ENCODE results near the gene RREB1. TPM values are rescaled to one million over a fixed set of nuclear protein-coding genes. Genes with fewer than 3 reads are reported as not detected.
"Not testable (repeated sequence)": the region's sequence is repeated elsewhere in the genome, so short reads cannot be mapped to it uniquely, and the experiment has no call there.

The RREB1 gene
- total and polyA plus RNA-seq, 4 donors, result 3.5 to 44.7 (median 17.8) TPM

- H3K27me3 ChIP-seq (ENCODE audit: control insufficient read depth in 1 of 2, insufficient read depth in 2 of 2, low read length in 1 of 2), result no peaks in the 10 kb centered on the region
- WGBS, 2 donors, result 95% methylated on average over 20 of the region's 20 CpGs
- ATAC-seq (ENCODE audit: low FRiP score), result no peak
Measured at GRCh38 chr6:7268362-7268761, 160.6 kb downstream of the RREB1 start.

GRCh38 chr6:7268816-7269555 is 161.2 kb downstream of the RREB1 start:
- intact Hi-C loops (cut with DNase I), result no loop called here
- Histone ChIP-seq H3K4me1 (ENCODE audit: control insufficient read depth in 1 of 2, insufficient read depth in 2 of 2, low read length in 2 of 2) (no peaks in the 10 kb centered on the region), H3K4me3 (ENCODE audit: low read length in 2 of 2) (no peak overlapping the region), H3K27ac (ENCODE audit: low read depth in 1 of 2, low read length in 2 of 2) (no peak overlapping the region), H3K27me3 (ENCODE audit: control insufficient read depth in 1 of 2, insufficient read depth in 2 of 2, low read length in 1 of 2) (no peaks in the 10 kb centered on the region), H3K36me3 (ENCODE audit: control insufficient read depth in 1 of 2, insufficient read depth in 2 of 2, low read length in 1 of 2) (no peaks in the 10 kb centered on the region), H3K9me3 (ENCODE audit: control insufficient read depth, low read length) (peaks cover 1% of the 10 kb centered on the region)
- peak; percentile 26 for ATAC-seq (ENCODE audit: low FRiP score)
- no peak for DNase-seq
- 86 to 92% methylated on average over 23 of the region's 23 CpGs for WGBS, 2 donors

More at GRCh38 chr6:7268362-7268761, 160.6 kb downstream of the RREB1 start:
- intact Hi-C loops (cut with DNase I), result no loop called here
- Histone ChIP-seq H3K27ac (ENCODE audit: low read depth in 1 of 2, low read length in 2 of 2) (no peak overlapping the region), H3K4me3 (ENCODE audit: low read length in 2 of 2) (no peak overlapping the region), H3K4me1 (ENCODE audit: control insufficient read depth in 1 of 2, insufficient read depth in 2 of 2, low read length in 2 of 2) (no peaks in the 10 kb centered on the region), H3K9me3 (ENCODE audit: control insufficient read depth, low read length) (peaks cover 1% of the 10 kb centered on the region), H3K36me3 (ENCODE audit: control insufficient read depth in 1 of 2, insufficient read depth in 2 of 2, low read length in 1 of 2) (no peaks in the 10 kb centered on the region)
- DNase-seq, result peak in 1 of 2 donors; percentile 33

GRCh38 chr6:7269816-7270215 is 162.1 kb downstream of the RREB1 start:
- no peaks in the 10 kb centered on the region for H3K36me3 ChIP-seq (ENCODE audit: control insufficient read depth in 1 of 2, insufficient read depth in 2 of 2, low read length in 1 of 2)
- 84% methylated on average over 5 of the region's 5 CpGs for WGBS, 2 donors
- ATAC-seq (ENCODE audit: low FRiP score), result peak; percentile 79
- no peaks in the 10 kb centered on the region for H3K27me3 ChIP-seq (ENCODE audit: control insufficient read depth in 1 of 2, insufficient read depth in 2 of 2, low read length in 1 of 2)
- H3K4me1 ChIP-seq (ENCODE audit: control insufficient read depth in 1 of 2, insufficient read depth in 2 of 2, low read length in 2 of 2), result no peaks in the 10 kb centered on the region
- DNase-seq, result no peak
- no peak overlapping the region for H3K27ac ChIP-seq (ENCODE audit: low read depth in 1 of 2, low read length in 2 of 2)
- intact Hi-C loops (cut with DNase I), result no loop called here
- no peak overlapping the region for H3K4me3 ChIP-seq (ENCODE audit: low read length in 2 of 2)
- H3K9me3 ChIP-seq (ENCODE audit: control insufficient read depth, low read length), result peaks cover 1% of the 10 kb centered on the region

GRCh38 chr6:7270320-7271204 is 162.8 kb downstream of the RREB1 start:
- H3K27ac ChIP-seq (ENCODE audit: low read depth in 1 of 2, low read length in 2 of 2), result no peak overlapping the region
- WGBS, 2 donors, result 90 to 94% methylated on average over 16 of the region's 16 CpGs
- DNase-seq, result no peak
- no peaks in the 10 kb centered on the region for H3K27me3 ChIP-seq (ENCODE audit: control insufficient read depth in 1 of 2, insufficient read depth in 2 of 2, low read length in 1 of 2)
- H3K4me1 ChIP-seq (ENCODE audit: control insufficient read depth in 1 of 2, insufficient read depth in 2 of 2, low read length in 2 of 2), result no peaks in the 10 kb centered on the region
- no peak for ATAC-seq (ENCODE audit: low FRiP score)
- no peak overlapping the region for H3K4me3 ChIP-seq (ENCODE audit: low read length in 2 of 2)
- no peaks in the 10 kb centered on the region for H3K36me3 ChIP-seq (ENCODE audit: control insufficient read depth in 1 of 2, insufficient read depth in 2 of 2, low read length in 1 of 2)
- intact Hi-C loops (cut with DNase I), result no loop called here
- H3K9me3 ChIP-seq (ENCODE audit: control insufficient read depth, low read length), result peaks cover 1% of the 10 kb centered on the region

- DNase-seq (no peak), ATAC-seq (ENCODE audit: low FRiP score) (no peak)
- intact Hi-C loops (cut with DNase I), result no loop called here
- Histone ChIP-seq H3K27me3 (ENCODE audit: control insufficient read depth in 1 of 2, insufficient read depth in 2 of 2, low read length in 1 of 2) (no peaks in the 10 kb centered on the region), H3K27ac (ENCODE audit: low read depth in 1 of 2, low read length in 2 of 2) (no peak overlapping the region), H3K4me1 (ENCODE audit: control insufficient read depth in 1 of 2, insufficient read depth in 2 of 2, low read length in 2 of 2) (no peaks in the 10 kb centered on the region), H3K4me3 (ENCODE audit: low read length in 2 of 2) (no peak overlapping the region), H3K9me3 (ENCODE audit: control insufficient read depth, low read length) (peaks cover under 1% of the 10 kb centered on the region), H3K36me3 (ENCODE audit: control insufficient read depth in 1 of 2, insufficient read depth in 2 of 2, low read length in 1 of 2) (no peaks in the 10 kb centered on the region)
- 78 to 82% methylated on average over 11 of the region's 11 CpGs for WGBS, 2 donors
Measured at GRCh38 chr6:7271205-7271534, 163.4 kb downstream of the RREB1 start.

- Histone ChIP-seq H3K27me3 (ENCODE audit: control insufficient read depth in 1 of 2, insufficient read depth in 2 of 2, low read length in 1 of 2) (no peaks in the 10 kb centered on the region), H3K27ac (ENCODE audit: low read depth in 1 of 2, low read length in 2 of 2) (no peak overlapping the region), H3K36me3 (ENCODE audit: control insufficient read depth in 1 of 2, insufficient read depth in 2 of 2, low read length in 1 of 2) (no peaks in the 10 kb centered on the region), H3K4me3 (ENCODE audit: low read length in 2 of 2) (no peak overlapping the region), H3K9me3 (ENCODE audit: control insufficient read depth, low read length) (no peaks in the 10 kb centered on the region), H3K4me1 (ENCODE audit: control insufficient read depth in 1 of 2, insufficient read depth in 2 of 2, low read length in 2 of 2) (no peaks in the 10 kb centered on the region)
- 64 to 65% methylated on average over 10 of the region's 10 CpGs for WGBS, 2 donors
- intact Hi-C loops (cut with DNase I), result no loop called here
- DNase-seq (no peak), ATAC-seq (ENCODE audit: low FRiP score) (no peak)
Measured at GRCh38 chr6:7273709-7274108, 165.9 kb downstream of the RREB1 start.

GRCh38 chr6:7274525-7274924 is 166.8 kb downstream of the RREB1 start:
- ATAC-seq (ENCODE audit: low FRiP score); H3K4me1 ChIP-seq (ENCODE audit: control insufficient read depth in 1 of 2, insufficient read depth in 2 of 2, low read length in 2 of 2); H3K27ac ChIP-seq (ENCODE audit: low read depth in 1 of 2, low read length in 2 of 2); H3K27me3 ChIP-seq (ENCODE audit: control insufficient read depth in 1 of 2, insufficient read depth in 2 of 2, low read length in 1 of 2); DNase-seq; H3K36me3 ChIP-seq (ENCODE audit: control insufficient read depth in 1 of 2, insufficient read depth in 2 of 2, low read length in 1 of 2); intact Hi-C loops (cut with DNase I); H3K4me3 ChIP-seq (ENCODE audit: low read length in 2 of 2); H3K9me3 ChIP-seq (ENCODE audit: control insufficient read depth, low read length): not testable (repeated sequence)
- 81 to 83% methylated on average over 8 of the region's 8 CpGs for WGBS, 2 donors

GRCh38 chr6:7276199-7276524 is 168.4 kb downstream of the RREB1 start:
- Histone ChIP-seq H3K36me3 (ENCODE audit: control insufficient read depth in 1 of 2, insufficient read depth in 2 of 2, low read length in 1 of 2) (no peaks in the 10 kb centered on the region), H3K9me3 (ENCODE audit: control insufficient read depth, low read length) (no peaks in the 10 kb centered on the region), H3K4me1 (ENCODE audit: control insufficient read depth in 1 of 2, insufficient read depth in 2 of 2, low read length in 2 of 2) (no peaks in the 10 kb centered on the region), H3K4me3 (ENCODE audit: low read length in 2 of 2) (no peak overlapping the region), H3K27ac (ENCODE audit: low read depth in 1 of 2, low read length in 2 of 2) (no peak overlapping the region), H3K27me3 (ENCODE audit: control insufficient read depth in 1 of 2, insufficient read depth in 2 of 2, low read length in 1 of 2) (no peaks in the 10 kb centered on the region)
- WGBS, 2 donors, result 60 to 65% methylated on average over 7 of the region's 7 CpGs
- intact Hi-C loops (cut with DNase I), result loop anchor here (2.0 to 5.0 kb wide), 2 partner anchors 339 to 341 kb away; no protein-coding TSS in a partner anchor
- no peak for ATAC-seq (ENCODE audit: low FRiP score)
- DNase-seq, result no peak

All from aorta (tissue), 5 donors.